ENCODE results near the gene ANKRD22. TPM values are rescaled to one million over a fixed set of nuclear protein-coding genes. Genes with fewer than 3 reads are reported as not detected.

The ANKRD22 gene
- total RNA-seq, 3 donors from 2014 or later, result 0.59 to 1.6 TPM; not detected in 1

GRCh38 chr10:88800152-88801125, 51.2 kb downstream of the ANKRD22 start:
- Histone ChIP-seq H3K4me3 (no peak overlapping the region), H3K4me1 (no peaks in the 10 kb centered on the region), H3K27ac (no peak overlapping the region), H3K27me3 (no peaks in the 10 kb centered on the region), H3K9me3 (no peaks in the 10 kb centered on the region), H3K36me3 (no peaks in the 10 kb centered on the region)
- intact Hi-C loops (cut with DNase I; ENCODE audit: low total_unique reads), result no loop called here
- no peak for DNase-seq (ENCODE audit: low spot score in 2 of 2)
- TF ChIP-seq CTCF (IDR thresholded peaks at IDR 0.05) (no peak), POLR2AphosphoS5 (IDR thresholded peaks at IDR 0.05) (no peak), POLR2A (IDR thresholded peaks at IDR 0.05) (no peak)

GRCh38 chr10:88794731-88795130, 56.9 kb downstream of the ANKRD22 start:
- no peak overlapping the region for H3K4me3 ChIP-seq
- H3K4me1 ChIP-seq, result no peaks in the 10 kb centered on the region
- H3K9me3 ChIP-seq, result no peaks in the 10 kb centered on the region
- no peak for DNase-seq (ENCODE audit: low spot score in 2 of 2)
- TF ChIP-seq CTCF (IDR thresholded peaks at IDR 0.05), result no peak
- TF ChIP-seq POLR2A (IDR thresholded peaks at IDR 0.05), result no peak
- TF ChIP-seq POLR2AphosphoS5 (IDR thresholded peaks at IDR 0.05), result no peak
- intact Hi-C loops (cut with DNase I; ENCODE audit: low total_unique reads), result no loop called here
- H3K27ac ChIP-seq, result no peak overlapping the region
- H3K36me3 ChIP-seq, result no peaks in the 10 kb centered on the region
- no peaks in the 10 kb centered on the region for H3K27me3 ChIP-seq

GRCh38 chr10:88793712-88794299, 57.8 kb downstream of the ANKRD22 start:
- Histone ChIP-seq H3K9me3 (no peaks in the 10 kb centered on the region), H3K4me3 (no peak overlapping the region), H3K27ac (no peak overlapping the region), H3K36me3 (no peaks in the 10 kb centered on the region), H3K4me1 (no peaks in the 10 kb centered on the region), H3K27me3 (no peaks in the 10 kb centered on the region)
- intact Hi-C loops (cut with DNase I; ENCODE audit: low total_unique reads), result no loop called here
- DNase-seq (ENCODE audit: low spot score in 2 of 2), result no peak
- TF ChIP-seq POLR2AphosphoS5 (IDR thresholded peaks at IDR 0.05) (no peak), POLR2A (IDR thresholded peaks at IDR 0.05) (no peak), CTCF (IDR thresholded peaks at IDR 0.05) (no peak)

GRCh38 chr10:88792661-88793060, 59.0 kb downstream of the ANKRD22 start:
- intact Hi-C loops (cut with DNase I; ENCODE audit: low total_unique reads), result no loop called here
- no peaks in the 10 kb centered on the region for H3K4me1 ChIP-seq
- H3K36me3 ChIP-seq, result no peaks in the 10 kb centered on the region
- DNase-seq (ENCODE audit: low spot score in 2 of 2), result no peak
- H3K27me3 ChIP-seq, result no peaks in the 10 kb centered on the region
- no peak overlapping the region for H3K4me3 ChIP-seq
- TF ChIP-seq CTCF (IDR thresholded peaks at IDR 0.05) (no peak), POLR2AphosphoS5 (IDR thresholded peaks at IDR 0.05) (no peak), POLR2A (IDR thresholded peaks at IDR 0.05) (no peak)
- no peaks in the 10 kb centered on the region for H3K9me3 ChIP-seq
- H3K27ac ChIP-seq, result no peak overlapping the region

GRCh38 chr10:88791924-88792323, 59.7 kb downstream of the ANKRD22 start:
- Histone ChIP-seq H3K9me3 (no peaks in the 10 kb centered on the region), H3K36me3 (no peaks in the 10 kb centered on the region), H3K4me3 (no peak overlapping the region), H3K27ac (no peak overlapping the region), H3K27me3 (no peaks in the 10 kb centered on the region), H3K4me1 (no peaks in the 10 kb centered on the region)
- TF ChIP-seq CTCF (IDR thresholded peaks at IDR 0.05) (peak in 1 of 3 donors; percentile 23), POLR2A (IDR thresholded peaks at IDR 0.05) (no peak)
- no peak for DNase-seq (ENCODE audit: low spot score in 2 of 2)
- intact Hi-C loops (cut with DNase I; ENCODE audit: low total_unique reads), result no loop called here

All from breast epithelium (tissue), 4 donors.